Smooth muscle cell (in vitro differentiated cells): ENCODE measurements around the gene TSPAN4. TPM values are rescaled to one million over a fixed set of nuclear protein-coding genes. Genes with fewer than 3 reads are reported as not detected.
A peak's percentile ranks its signal among the peaks of the same experiment; 100 is the strongest.

Source experiments
- DNase-seq: peaks from one replicate; lab custom pipeline; 2025; ENCODE audit not compliant: unreplicated experiment; lab: John Stamatoyannopoulos, UW
- H2AFZ ChIP-seq: fragments of 200-600 bp; sonication (generic); 2 replicates; pipeline ENCODE4 v1.6.0; 2016; ENCODE audit warnings: antibody characterized with exemption, low read depth, mild to moderate bottlenecking
- H3F3A ChIP-seq: fragments of 200-600 bp; sonication (generic); 2 replicates; pipeline ENCODE4 v1.6.0; 2017; ENCODE audit warnings: antibody characterized with exemption, low read depth
- H3K27ac ChIP-seq: fragments of 200-600 bp; sonication (generic); 2 replicates; pipeline ENCODE4 v1.5.1; 2016; ENCODE audit warnings: low read depth, mild to moderate bottlenecking
- H3K27me3 ChIP-seq: fragments of 200-600 bp; sonication (generic); 2 replicates; pipeline ENCODE4 v1.6.1; 2016; ENCODE audit warnings: low read depth, mild to moderate bottlenecking
- H3K36me3 ChIP-seq: fragments of 200-600 bp; sonication (generic); 2 replicates; pipeline ENCODE4 v1.5.1; 2016; ENCODE audit warnings: low read depth
- H3K4me1 ChIP-seq: fragments of 200-600 bp; sonication (generic); 2 replicates; pipeline ENCODE4 v1.5.1; 2016; ENCODE audit warnings: low read depth
- H3K4me2 ChIP-seq: fragments of 200-600 bp; sonication (generic); 2 replicates; pipeline ENCODE4 v1.6.0; 2016; ENCODE audit warnings: mild to moderate bottlenecking
- H3K4me3 ChIP-seq: fragments of 200-600 bp; sonication (generic); 2 replicates; pipeline ENCODE4 v1.5.1; 2016; ENCODE audit warnings: mild to moderate bottlenecking
- H3K79me2 ChIP-seq: fragments of 200-600 bp; sonication (generic); 2 replicates; pipeline ENCODE4 v1.6.0; 2016; ENCODE audit warnings: low read depth, mild to moderate bottlenecking
- H3K9ac ChIP-seq: fragments of 200-600 bp; sonication (generic); 2 replicates; pipeline ENCODE4 v1.6.0; 2016; ENCODE audit warnings: low read depth
- H3K9me3 ChIP-seq: fragments of 200-600 bp; sonication (generic); replicated peaks from 2 replicates; pipeline ENCODE4 v1.5.1; 2016; ENCODE audit warnings: low read depth
- H4K20me1 ChIP-seq: fragments of 200-600 bp; sonication (generic); 2 replicates; pipeline ENCODE4 v1.6.0; 2016; ENCODE audit warnings: low read depth
- WGBS: methylation state at CpG from one replicate; pipeline ENCODE4 v1.1.7; 2016; ENCODE audit warnings: low lambda C conversion rate; 5-methylcytosine and 5-hydroxymethylcytosine counted together
- polyA plus RNA-seq: library from polyadenylated mRNA; unstranded; fragments of >200 nt; fragmentation: Nextera tagmentation; extraction: Ambion mirVana; gene quantifications from 2 replicates; pipeline ENCODE4 v1.2.1, GENCODE V29; 2016
- total RNA-seq: library from RNA; depleted of rRNA; stranded (reverse); fragments of >200 nt; gene quantifications from 2 replicates; pipeline ENCODE4 v1.2.3, GENCODE V29; 2014
- TF ChIP-seq, protein P1 (sequence below): fragments of 200-600 bp; sonication (generic); IDR thresholded peaks from 2 replicates; pipeline ENCODE4 v1.5.1; 2017; ENCODE audit warnings: borderline replicate concordance, mild to moderate bottlenecking, antibody characterized with exemption; ENCODE audit not compliant: insufficient read depth, poor library complexity, severe bottlenecking

The TSPAN4 gene
- total and polyA plus RNA-seq, 2 experiments from 2014 or later, result 68.2 to 179 TPM

DNA sequence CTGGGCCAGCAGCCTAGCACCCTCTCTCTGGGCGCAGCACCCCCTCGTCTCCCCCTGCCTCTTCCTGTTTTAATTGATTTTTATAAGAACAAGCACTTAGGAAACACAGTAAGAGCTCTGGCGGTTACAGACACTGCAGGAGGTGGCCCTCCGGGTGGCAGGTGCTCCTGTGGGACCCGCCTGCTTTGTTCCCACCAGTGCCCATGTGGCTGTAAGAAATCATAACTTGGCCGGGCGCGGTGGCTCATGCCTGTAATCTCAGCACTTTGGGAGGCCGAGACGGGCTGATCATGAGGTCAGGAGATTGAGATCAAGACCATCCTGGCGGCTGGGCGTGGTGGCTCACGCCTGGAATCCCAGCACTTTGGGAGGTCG is 18.4 kb downstream of the TSPAN4 start:
- 97% methylated on average over 14 of the region's 14 CpGs for WGBS
- no peak overlapping the region for H3K4me2 ChIP-seq
- H4K20me1 ChIP-seq, result peaks cover 62% of the 10 kb centered on the region
- H3K27ac ChIP-seq, result no peak overlapping the region
- H2AFZ ChIP-seq, result no peak overlapping the region
- peaks cover 16% of the 10 kb centered on the region for H3K4me1 ChIP-seq
- no peak overlapping the region for H3K9ac ChIP-seq
- H3K79me2 ChIP-seq, result no peaks in the 10 kb centered on the region
- H3K27me3 ChIP-seq, result no peaks in the 10 kb centered on the region
- TF ChIP-seq, protein P1, sequence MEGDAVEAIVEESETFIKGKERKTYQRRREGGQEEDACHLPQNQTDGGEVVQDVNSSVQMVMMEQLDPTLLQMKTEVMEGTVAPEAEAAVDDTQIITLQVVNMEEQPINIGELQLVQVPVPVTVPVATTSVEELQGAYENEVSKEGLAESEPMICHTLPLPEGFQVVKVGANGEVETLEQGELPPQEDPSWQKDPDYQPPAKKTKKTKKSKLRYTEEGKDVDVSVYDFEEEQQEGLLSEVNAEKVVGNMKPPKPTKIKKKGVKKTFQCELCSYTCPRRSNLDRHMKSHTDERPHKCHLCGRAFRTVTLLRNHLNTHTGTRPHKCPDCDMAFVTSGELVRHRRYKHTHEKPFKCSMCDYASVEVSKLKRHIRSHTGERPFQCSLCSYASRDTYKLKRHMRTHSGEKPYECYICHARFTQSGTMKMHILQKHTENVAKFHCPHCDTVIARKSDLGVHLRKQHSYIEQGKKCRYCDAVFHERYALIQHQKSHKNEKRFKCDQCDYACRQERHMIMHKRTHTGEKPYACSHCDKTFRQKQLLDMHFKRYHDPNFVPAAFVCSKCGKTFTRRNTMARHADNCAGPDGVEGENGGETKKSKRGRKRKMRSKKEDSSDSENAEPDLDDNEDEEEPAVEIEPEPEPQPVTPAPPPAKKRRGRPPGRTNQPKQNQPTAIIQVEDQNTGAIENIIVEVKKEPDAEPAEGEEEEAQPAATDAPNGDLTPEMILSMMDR, result no peak
- no peak for DNase-seq
- no peak overlapping the region for H3K4me3 ChIP-seq
- no peaks in the 10 kb centered on the region for H3K36me3 ChIP-seq
- H3K9me3 ChIP-seq, result no peaks in the 10 kb centered on the region
- H3F3A ChIP-seq, result no peaks in the 10 kb centered on the region

DNA sequence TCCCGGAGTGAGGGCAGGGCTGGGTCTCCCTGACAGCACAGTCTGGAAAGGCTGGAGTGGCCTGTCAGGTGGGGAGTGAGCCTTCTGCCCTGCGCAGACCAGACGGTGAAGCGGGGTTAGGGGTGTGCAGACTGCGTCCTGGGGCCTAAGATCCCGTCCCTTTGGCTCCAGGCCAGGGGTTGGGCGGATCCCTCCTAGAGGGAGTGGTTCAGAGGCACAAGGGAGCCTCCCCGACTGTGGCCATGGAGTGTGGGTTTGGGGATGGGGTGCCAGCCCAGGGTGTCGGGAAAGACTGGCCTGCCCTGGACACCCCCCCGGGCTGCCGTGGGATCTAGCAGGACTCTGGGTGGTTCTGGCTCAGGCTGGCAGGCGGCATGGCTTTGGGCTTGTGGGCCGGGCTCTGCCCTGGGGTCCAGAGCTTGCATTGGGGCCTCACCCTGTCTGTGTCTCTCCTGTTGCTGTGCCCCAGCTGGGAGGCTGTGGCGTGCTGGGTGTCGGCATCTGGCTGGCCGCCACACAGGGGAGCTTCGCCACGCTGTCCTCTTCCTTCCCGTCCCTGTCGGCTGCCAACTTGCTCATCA is 19.5 kb downstream of the TSPAN4 start:
- Histone ChIP-seq H3K4me3 (no peak overlapping the region), H3K36me3 (no peaks in the 10 kb centered on the region), H4K20me1 (peaks cover 61% of the 10 kb centered on the region), H2AFZ (no peak overlapping the region), H3K9me3 (no peaks in the 10 kb centered on the region), H3F3A (no peaks in the 10 kb centered on the region), H3K27me3 (no peaks in the 10 kb centered on the region), H3K4me2 (no peak overlapping the region), H3K4me1 (peaks cover 16% of the 10 kb centered on the region), H3K27ac (no peak overlapping the region), H3K79me2 (no peaks in the 10 kb centered on the region), H3K9ac (no peak overlapping the region)
- no peak for DNase-seq
- TF ChIP-seq, protein P1, result no peak
- 75% methylated on average over 19 of the region's 20 CpGs for WGBS

DNA sequence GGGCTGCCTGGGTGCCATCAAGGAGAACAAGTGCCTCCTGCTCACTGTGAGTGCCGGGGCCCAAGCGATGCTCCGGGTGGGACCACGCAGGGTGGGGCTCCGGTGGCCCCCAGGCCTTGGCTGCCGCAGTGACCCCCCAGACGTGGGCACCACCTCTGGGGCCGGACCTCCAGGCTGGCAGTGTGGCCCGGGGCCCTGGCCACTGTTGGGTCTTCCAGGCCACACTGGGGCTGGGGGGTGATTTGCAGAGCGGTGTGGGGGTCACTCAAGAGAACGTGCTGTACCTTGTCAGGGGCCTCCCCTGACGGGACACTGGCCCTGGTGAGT is 20.0 kb downstream of the TSPAN4 start:
- no peaks in the 10 kb centered on the region for H3F3A ChIP-seq
- no peaks in the 10 kb centered on the region for H3K9me3 ChIP-seq
- TF ChIP-seq, protein P1, result no peak
- H2AFZ ChIP-seq, result no peak overlapping the region
- H3K27me3 ChIP-seq, result no peaks in the 10 kb centered on the region
- no peak for DNase-seq
- WGBS, result 85% methylated on average over 12 of the region's 12 CpGs
- no peak overlapping the region for H3K27ac ChIP-seq
- H3K79me2 ChIP-seq, result no peaks in the 10 kb centered on the region
- H3K9ac ChIP-seq, result no peak overlapping the region
- no peak overlapping the region for H3K4me3 ChIP-seq
- H3K4me1 ChIP-seq, result peaks cover 16% of the 10 kb centered on the region
- H4K20me1 ChIP-seq, result peaks cover 58% of the 10 kb centered on the region
- no peaks in the 10 kb centered on the region for H3K36me3 ChIP-seq
- H3K4me2 ChIP-seq, result no peak overlapping the region

DNA sequence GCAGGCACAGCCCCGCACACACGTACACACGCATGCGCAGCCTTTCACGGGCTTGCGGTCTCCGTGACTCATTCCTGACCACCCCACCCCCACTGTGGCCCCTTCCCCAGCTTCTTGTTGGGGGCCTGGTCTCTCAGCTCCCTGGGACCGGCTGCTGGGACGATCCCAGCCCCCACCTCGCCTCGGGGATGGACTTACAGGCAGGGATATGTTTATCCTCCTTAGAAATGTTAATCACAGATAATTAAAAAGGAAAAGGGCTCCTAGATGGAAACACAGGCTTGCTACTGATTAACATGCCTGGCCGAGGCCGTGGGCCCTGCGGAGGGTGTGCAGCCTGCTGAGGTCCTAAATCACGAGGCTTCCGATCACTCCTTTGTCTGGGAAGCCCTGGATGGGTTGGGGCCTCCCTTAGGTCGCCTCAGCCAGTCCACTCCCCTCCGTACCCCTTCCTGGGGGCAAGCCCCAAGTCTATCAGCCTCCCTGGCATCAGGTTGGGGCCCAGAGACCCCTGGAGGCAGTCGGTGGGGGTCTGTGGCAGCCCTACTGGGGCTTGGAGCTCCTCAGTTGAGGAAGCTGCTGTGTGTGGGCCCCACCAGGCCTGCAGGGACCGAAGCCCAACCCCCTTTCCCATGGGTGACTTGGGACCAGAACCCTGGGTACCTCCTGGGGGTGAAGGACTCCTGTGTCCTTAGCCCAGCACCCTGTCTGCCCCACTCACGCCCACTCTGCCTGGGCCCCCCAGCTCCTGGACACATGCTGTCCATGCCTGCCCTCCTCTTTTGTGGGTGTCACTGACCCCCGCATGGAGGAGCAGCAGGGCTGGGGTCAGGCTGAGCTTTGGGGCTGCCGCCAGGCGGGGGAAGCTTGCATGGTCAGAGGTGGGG is 20.6 kb downstream of the TSPAN4 start:
- Histone ChIP-seq H3K4me3 (no peak overlapping the region), H3K9me3 (no peaks in the 10 kb centered on the region), H3K9ac (no peak overlapping the region), H3K4me2 (peak overlapping the region; percentile 4), H3K27me3 (no peaks in the 10 kb centered on the region), H3K27ac (no peak overlapping the region), H3K4me1 (peaks cover 16% of the 10 kb centered on the region), H2AFZ (no peak overlapping the region), H3K36me3 (no peaks in the 10 kb centered on the region), H3K79me2 (no peaks in the 10 kb centered on the region), H4K20me1 (peaks cover 52% of the 10 kb centered on the region), H3F3A (no peaks in the 10 kb centered on the region)
- DNase-seq, result no peak
- TF ChIP-seq, protein P1, result no peak
- 68% methylated on average over 22 of the region's 24 CpGs for WGBS
